ENCODE data around the gene CBX8. TPM values are rescaled to one million over a fixed set of nuclear protein-coding genes. Genes with fewer than 3 reads are reported as not detected.

Gene CBX8
- total RNA-seq (2022; extraction: Qiagen RNA extraction; ENCODE audit: low read depth), result 9.8 to 21.4 TPM (median 19.8 TPM) in 5 replicates

DNA sequence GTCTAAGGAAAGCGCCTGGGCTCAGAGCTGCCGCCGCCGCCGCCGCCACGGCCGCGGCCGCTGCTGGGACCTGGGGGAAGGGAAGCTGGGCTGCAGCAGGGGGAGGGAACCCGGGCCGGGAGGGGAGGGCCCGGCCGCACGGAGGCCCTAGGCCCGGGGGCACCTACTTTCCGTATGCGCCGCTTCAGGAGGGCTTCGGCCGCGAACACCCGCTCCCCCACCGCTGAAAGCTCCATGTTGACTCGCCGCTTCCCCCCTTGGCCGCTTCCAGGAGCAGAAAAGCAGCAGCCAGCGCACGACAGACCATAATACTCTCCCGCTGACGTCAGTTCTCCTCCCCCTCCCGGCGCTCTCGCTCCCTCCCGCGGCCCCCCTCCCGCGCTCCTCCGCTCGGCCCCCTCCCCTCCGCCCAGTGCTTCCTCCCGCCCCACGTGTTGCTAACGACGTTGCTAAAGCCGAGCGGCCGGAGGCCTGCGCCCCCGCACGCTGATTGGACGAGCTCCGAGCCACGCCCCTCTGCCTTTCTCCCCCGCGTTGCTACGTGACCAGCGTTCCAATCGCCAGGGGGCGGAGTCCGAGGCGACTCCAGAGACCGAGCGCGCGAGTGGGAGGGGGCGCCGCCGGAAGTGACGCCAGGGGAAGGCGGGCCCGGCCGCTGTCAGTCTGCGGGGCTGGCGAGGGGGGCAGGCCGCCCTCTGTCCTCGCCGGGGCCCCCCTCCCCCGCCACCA, at the start of gene CBX8:
TSS of gene CBX8 (minus strand) at position 315 of the 729 bp plus-strand sequence. CDS start at position 236, 79 bp downstream.

DNA sequence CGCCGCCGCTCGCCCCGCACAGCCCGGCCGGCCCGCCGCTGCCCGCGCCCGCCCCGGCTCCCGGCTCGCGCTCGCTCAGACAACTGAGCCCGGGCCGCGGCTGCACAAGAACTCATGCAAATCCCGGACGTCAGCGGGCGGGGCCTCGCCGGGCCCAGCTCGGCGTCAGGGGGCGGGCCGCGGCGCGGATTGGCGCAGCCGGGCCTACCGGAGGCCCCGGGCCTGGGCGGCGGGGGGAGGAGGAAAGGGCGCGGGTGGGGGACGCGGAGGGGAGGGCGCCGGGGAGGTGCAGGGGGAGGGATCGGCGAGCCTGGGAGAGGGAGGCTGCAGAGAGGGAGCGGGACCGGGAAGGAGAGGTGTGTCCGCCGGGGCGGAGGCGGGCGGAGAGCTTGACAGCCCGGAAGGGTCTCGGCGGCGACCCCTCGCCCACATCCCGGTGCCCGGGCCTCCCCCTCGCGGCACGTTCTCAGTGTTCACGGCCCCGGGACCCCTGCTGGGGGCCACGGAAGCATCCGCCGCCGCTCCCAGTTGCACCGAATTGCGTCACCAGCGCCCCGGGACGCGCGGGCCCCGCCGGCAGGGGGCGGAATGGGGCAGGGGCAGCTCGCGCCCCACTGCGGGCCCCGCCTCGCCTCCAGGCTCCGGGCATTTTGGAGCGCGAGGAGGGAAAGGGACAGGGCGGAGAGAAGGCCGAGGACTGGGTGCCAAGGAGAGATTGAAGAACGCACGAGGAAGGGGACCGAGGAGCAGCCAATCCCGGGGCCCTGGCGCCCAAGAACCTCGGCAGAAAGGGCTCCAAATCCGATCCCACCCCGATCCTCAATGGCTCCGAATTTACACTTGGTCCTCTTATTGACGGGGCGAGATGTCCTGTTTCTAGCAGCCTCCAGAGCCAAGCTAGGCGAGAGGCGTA, 42.7 kb upstream of the CBX8 start, which contains the start of gene CBX4:
TSS of gene CBX4 (minus strand) at position 85 of the 913 bp plus-strand sequence. CDS start 189 bp downstream, outside the sequence.

DNA sequence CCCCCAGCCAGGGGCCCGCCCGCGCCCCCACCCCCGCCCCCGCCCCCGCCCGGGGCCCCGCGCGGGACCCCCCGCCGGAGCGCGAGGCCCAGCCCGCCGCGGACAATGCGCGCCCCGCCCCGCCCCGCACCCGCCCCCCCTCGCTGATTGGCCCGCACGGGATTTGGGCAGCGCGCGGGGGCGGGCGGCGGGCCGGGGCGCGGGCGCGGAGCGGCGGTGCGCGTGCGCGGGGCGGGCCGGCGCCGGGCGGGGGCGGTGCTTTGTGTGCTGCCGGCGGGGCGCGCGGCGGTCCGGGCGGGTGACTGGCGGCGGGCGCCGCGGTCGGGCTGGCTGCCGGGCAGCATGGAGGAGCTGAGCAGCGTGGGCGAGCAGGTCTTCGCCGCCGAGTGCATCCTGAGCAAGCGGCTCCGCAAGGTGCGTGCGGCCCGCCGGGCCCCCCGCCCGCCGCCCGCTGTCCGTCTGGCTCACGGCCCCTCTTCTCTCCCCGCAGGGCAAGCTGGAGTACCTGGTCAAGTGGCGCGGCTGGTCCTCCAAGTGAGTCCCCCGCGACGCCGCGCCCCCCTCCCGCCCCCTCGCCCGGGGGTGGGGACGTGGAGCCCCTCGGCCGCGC, 18.9 kb downstream of the CBX8 start, which contains the start of gene CBX2:
TSS of gene CBX2 (plus strand) at position 255 of the 610 bp plus-strand sequence. CDS start at position 343, 88 bp downstream.

Other genes with a start within 250 kb of the CBX8 start
- gene RBFOX3, start 186.0 kb downstream of the CBX8 start, total RNA-seq (2022; extraction: Qiagen RNA extraction; ENCODE audit: low read depth), result 1.8 to 5.4 TPM (median 3.5 TPM) in 5 replicates
- gene ENPP7, start 66.1 kb downstream of the CBX8 start, total RNA-seq (2022; extraction: Qiagen RNA extraction; ENCODE audit: low read depth), result not detected in 5 replicates
- gene CBX2, start 18.9 kb downstream of the CBX8 start, total RNA-seq (2022; extraction: Qiagen RNA extraction; ENCODE audit: low read depth), result 11.4 to 19.3 TPM (median 18.2 TPM) in 5 replicates
- 23.2 to 39.9 TPM (median 37.1 TPM) in 5 replicates for gene CBX4, start 42.4 kb upstream of the CBX8 start, total RNA-seq (2022; extraction: Qiagen RNA extraction; ENCODE audit: low read depth)
- 7.1 to 11.9 TPM (median 9.9 TPM) in 5 replicates for gene TBC1D16, start 238.8 kb upstream of the CBX8 start, total RNA-seq (2022; extraction: Qiagen RNA extraction; ENCODE audit: low read depth)
- 4.5 to 8.1 TPM (median 7.3 TPM) in 5 replicates for gene CCDC40, start 239.6 kb upstream of the CBX8 start, total RNA-seq (2022; extraction: Qiagen RNA extraction; ENCODE audit: low read depth)